ENCODE data around the gene CD93. TPM values are rescaled to one million over a fixed set of nuclear protein-coding genes. Genes with fewer than 3 reads are reported as not detected.
A peak's percentile ranks its signal among the peaks of the same experiment; 100 is the strongest.

Gene CD93
- total and polyA plus RNA-seq, 8 donors = 2.9 to 63.5 (median 6.7) TPM

DNA sequence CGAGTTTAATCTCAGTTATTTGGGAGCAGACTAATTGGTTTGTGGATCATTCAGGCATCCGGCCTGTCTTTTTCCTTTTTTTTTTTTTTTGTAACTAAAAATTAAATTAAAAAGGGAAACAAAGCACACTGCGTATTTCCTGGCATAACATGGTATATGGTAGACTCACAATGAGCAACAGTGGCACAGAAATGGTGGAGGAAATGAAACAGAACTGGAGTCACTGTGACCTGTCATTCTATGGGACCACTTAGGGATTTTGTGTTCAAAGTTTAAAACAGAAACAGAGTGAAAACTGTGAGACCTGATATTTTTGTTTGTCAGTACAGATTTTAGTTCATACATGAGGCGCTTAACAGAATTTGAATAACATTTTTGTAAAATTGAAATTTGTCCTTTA lies 4.8 kb upstream of the CD93 start:
- TF ChIP-seq EP300 (IDR thresholded peaks at IDR 0.05) = no peak
- no peak for TF ChIP-seq POLR2AphosphoS5 (IDR thresholded peaks at IDR 0.05)
- TF ChIP-seq, protein P1, sequence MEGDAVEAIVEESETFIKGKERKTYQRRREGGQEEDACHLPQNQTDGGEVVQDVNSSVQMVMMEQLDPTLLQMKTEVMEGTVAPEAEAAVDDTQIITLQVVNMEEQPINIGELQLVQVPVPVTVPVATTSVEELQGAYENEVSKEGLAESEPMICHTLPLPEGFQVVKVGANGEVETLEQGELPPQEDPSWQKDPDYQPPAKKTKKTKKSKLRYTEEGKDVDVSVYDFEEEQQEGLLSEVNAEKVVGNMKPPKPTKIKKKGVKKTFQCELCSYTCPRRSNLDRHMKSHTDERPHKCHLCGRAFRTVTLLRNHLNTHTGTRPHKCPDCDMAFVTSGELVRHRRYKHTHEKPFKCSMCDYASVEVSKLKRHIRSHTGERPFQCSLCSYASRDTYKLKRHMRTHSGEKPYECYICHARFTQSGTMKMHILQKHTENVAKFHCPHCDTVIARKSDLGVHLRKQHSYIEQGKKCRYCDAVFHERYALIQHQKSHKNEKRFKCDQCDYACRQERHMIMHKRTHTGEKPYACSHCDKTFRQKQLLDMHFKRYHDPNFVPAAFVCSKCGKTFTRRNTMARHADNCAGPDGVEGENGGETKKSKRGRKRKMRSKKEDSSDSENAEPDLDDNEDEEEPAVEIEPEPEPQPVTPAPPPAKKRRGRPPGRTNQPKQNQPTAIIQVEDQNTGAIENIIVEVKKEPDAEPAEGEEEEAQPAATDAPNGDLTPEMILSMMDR (IDR thresholded peaks at IDR 0.05) = no peak
- no peak for TF ChIP-seq POLR2A (IDR thresholded peaks at IDR 0.05)
- Histone ChIP-seq H3K4me3 (no peak overlapping the region), H3K9me3 (no peaks in the 10 kb centered on the region), H3K27me3 (peaks cover 0 to 5% (median 0%) of the 10 kb centered on the region in 3 donors), H3K27ac (no peak overlapping the region), H3K4me1 (peaks cover 5 to 15% (median 11%) of the 10 kb centered on the region in 4 donors), H3K36me3 (no peaks in the 10 kb centered on the region)
- 66 to 89% (median 80%) methylated on average over 4 of the region's 4 CpGs for WGBS, 5 donors
- intact Hi-C loops (cut with DNase I; ENCODE audit: low total_unique reads) = no loop called here
- no peak for DNase-seq

- 66 to 73% (median 69%) methylated on average over 6 of the region's 6 CpGs for WGBS, 5 donors
- TF ChIP-seq POLR2AphosphoS5 (IDR thresholded peaks at IDR 0.05) (no peak), POLR2A (IDR thresholded peaks at IDR 0.05) (no peak), EP300 (IDR thresholded peaks at IDR 0.05) (no peak)
- DNase-seq = no peak
These were observed 4.0 kb upstream of the CD93 start for GRCh38 chr20:23090147-23090546.

DNA sequence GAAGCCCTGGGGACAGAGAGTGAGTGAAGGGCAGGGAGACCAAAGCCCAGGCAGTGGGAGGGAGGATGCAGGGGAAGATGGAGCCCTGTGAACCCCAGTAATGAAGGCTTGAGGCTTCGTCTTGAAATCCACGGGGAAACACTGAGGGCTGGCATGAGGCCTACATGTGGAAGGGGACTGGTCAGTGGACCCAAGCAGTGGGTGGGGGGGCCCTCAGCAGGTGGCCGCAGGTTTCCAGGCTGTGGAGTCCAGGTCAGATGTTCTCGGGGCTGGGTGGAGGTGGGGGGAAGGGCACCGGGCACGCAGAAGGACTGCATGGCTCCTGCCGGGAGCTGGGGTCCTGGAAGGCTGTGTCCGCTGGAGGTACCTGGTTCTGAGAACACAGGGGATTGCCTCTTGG lies 2.7 kb upstream of the CD93 start:
- Histone ChIP-seq H3K36me3 (no peaks in the 10 kb centered on the region), H3K4me3 (no peak overlapping the region), H3K9me3 (no peaks in the 10 kb centered on the region), H3K27me3 (no peaks in the 10 kb centered on the region), H3K4me1 (peaks cover 5 to 15% (median 11%) of the 10 kb centered on the region in 4 donors), H3K27ac (no peak overlapping the region)
- intact Hi-C loops (cut with DNase I; ENCODE audit: low total_unique reads) = no loop called here
- no peak for TF ChIP-seq EP300 (IDR thresholded peaks at IDR 0.05)
- TF ChIP-seq POLR2AphosphoS5 (IDR thresholded peaks at IDR 0.05) = no peak
- TF ChIP-seq POLR2A (IDR thresholded peaks at IDR 0.05) = no peak
- TF ChIP-seq, protein P1 (IDR thresholded peaks at IDR 0.05) = no peak
- DNase-seq = no peak
- WGBS, 5 donors = 85 to 96% (median 93%) methylated on average over 6 to 8 of the region's 8 CpGs

More at GRCh38 chr20:23090147-23090546, 4.0 kb upstream of the CD93 start:
- Histone ChIP-seq H3K27me3 (peaks cover 0 to 5% (median 0%) of the 10 kb centered on the region in 3 donors), H3K36me3 (no peaks in the 10 kb centered on the region), H3K4me3 (no peak overlapping the region), H3K27ac (no peak overlapping the region), H3K4me1 (peaks cover 5 to 15% (median 11%) of the 10 kb centered on the region in 4 donors), H3K9me3 (no peaks in the 10 kb centered on the region)
- intact Hi-C loops (cut with DNase I; ENCODE audit: low total_unique reads) = no loop called here

DNA sequence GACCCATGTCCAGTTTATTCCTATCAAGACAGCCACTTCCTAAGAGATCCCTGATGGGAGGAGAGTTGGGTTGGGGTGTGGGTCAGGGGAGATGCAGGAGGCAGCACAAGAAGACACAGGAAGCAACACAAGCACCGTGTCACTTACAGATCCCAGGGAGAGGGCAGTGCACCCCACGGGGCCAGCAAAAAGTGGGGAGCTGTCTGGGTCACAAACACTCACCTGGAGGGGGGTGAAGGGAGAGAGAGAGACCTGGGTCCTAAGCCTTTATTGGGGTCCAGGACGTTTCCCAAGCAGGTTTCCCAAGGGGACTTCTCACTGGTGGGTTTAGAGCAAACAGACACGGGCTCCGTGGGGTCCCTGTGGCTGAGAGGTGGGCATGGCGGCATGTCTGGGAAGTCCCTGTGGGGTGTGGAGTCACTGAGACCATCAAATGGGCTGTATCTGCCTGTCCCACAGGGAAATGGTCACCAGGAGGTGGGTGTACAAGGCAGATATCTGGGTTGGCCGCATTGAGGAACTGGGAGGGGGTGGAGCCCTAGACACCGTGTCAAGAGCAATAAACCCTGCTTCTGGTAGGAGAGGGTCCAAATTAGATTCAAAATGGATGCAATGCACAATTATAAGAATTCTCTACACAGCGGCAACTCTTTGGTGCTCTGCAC lies 1.6 kb upstream of the CD93 start:
- intact Hi-C loops (cut with DNase I; ENCODE audit: low total_unique reads) = no loop called here
- DNase-seq = no peak
- TF ChIP-seq EP300 (IDR thresholded peaks at IDR 0.05) (no peak), POLR2A (IDR thresholded peaks at IDR 0.05) (no peak)
- TF ChIP-seq, protein P1 (IDR thresholded peaks at IDR 0.05) = no peak
- no peak overlapping the region for H3K4me3 ChIP-seq
- H3K27ac ChIP-seq = peak overlapping the region in 4 of 5 donors; percentile 78 to 88 (median 84)
- no peaks in the 10 kb centered on the region for H3K36me3 ChIP-seq
- peaks cover 5 to 14% (median 9%) of the 10 kb centered on the region in 4 donors for H3K4me1 ChIP-seq
- H3K9me3 ChIP-seq = no peaks in the 10 kb centered on the region
- no peaks in the 10 kb centered on the region for H3K27me3 ChIP-seq
- 70 to 83% (median 76%) methylated on average over 7 to 9 of the region's 9 CpGs for WGBS, 5 donors

- Histone ChIP-seq H3K4me1 (peaks cover 0 to 6% (median 3%) of the 10 kb centered on the region in 4 donors), H3K36me3 (no peaks in the 10 kb centered on the region), H3K27me3 (no peaks in the 10 kb centered on the region), H3K4me3 (no peak overlapping the region), H3K9me3 (no peaks in the 10 kb centered on the region), H3K27ac (peak overlapping the region in 4 of 5 donors; percentile 78 to 88 (median 84))
- intact Hi-C loops (cut with DNase I; ENCODE audit: low total_unique reads) = no loop called here
- peak in 1 of 2 donors; percentile 47 for DNase-seq
- 65 to 87% (median 78%) methylated on average over 13 to 14 of the region's 14 CpGs for WGBS, 5 donors
- TF ChIP-seq POLR2A (IDR thresholded peaks at IDR 0.05) (no peak), EP300 (IDR thresholded peaks at IDR 0.05) (no peak), POLR2AphosphoS5 (IDR thresholded peaks at IDR 0.05) (peak in 2 of 3 donors; percentile 10 to 26)
- TF ChIP-seq, protein P1 (IDR thresholded peaks at IDR 0.05) = no peak
These were observed 847 bp upstream of the CD93 start for GRCh38 chr20:23086931-23087411.
